Neuronal stem cell (in vitro differentiated cells): Measurements from ENCODE around the gene ANK2.
"Not testable (repeated sequence)": the region's sequence is repeated elsewhere in the genome, so short reads cannot be mapped to it uniquely, and the experiment has no call there.

Experiments used
- DNase-seq: peaks from one replicate; pipeline ENCODE4 v3.0.0-alpha.2; 2013; ENCODE audit warnings: low spot score
- H2AFZ ChIP-seq: one replicate; pipeline ENCODE4 v1.6.1; 2013; ENCODE audit warnings: mild to moderate bottlenecking, low read length, inconsistent platforms
- H2AK5ac ChIP-seq: 2 replicates; pipeline ENCODE4 v1.6.1; 2013; ENCODE audit warnings: low read depth, mild to moderate bottlenecking, inconsistent platforms, low read length, moderate library complexity, mixed read lengths
- H2BK120ac ChIP-seq: 2 replicates; pipeline ENCODE4 v1.6.1; 2013; ENCODE audit warnings: low read depth, mild to moderate bottlenecking, inconsistent platforms, low read length, moderate library complexity, mixed read lengths
- H2BK12ac ChIP-seq: one replicate; pipeline ENCODE4 v1.6.1; 2013; ENCODE audit warnings: low read length, inconsistent platforms
- H2BK15ac ChIP-seq: 2 replicates; pipeline ENCODE4 v1.6.1; 2013; ENCODE audit warnings: mild to moderate bottlenecking, low read length, inconsistent platforms, mixed read lengths
- H2BK5ac ChIP-seq: one replicate; pipeline ENCODE4 v1.6.1; 2013; ENCODE audit warnings: inconsistent platforms, mild to moderate bottlenecking, low read length, moderate library complexity
- H3K14ac ChIP-seq: one replicate; pipeline ENCODE4 v1.6.1; 2013; ENCODE audit warnings: low read length, inconsistent platforms
- H3K18ac ChIP-seq: 2 replicates; pipeline ENCODE4 v1.6.1; 2013; ENCODE audit warnings: low read length, inconsistent platforms
- H3K23ac ChIP-seq: 2 replicates; pipeline ENCODE4 v1.6.1; 2013; ENCODE audit warnings: low read depth, mild to moderate bottlenecking, mixed read lengths, low read length, inconsistent platforms; ENCODE audit not compliant: poor library complexity
- H3K27ac ChIP-seq: replicated peaks from 3 replicates; pipeline ENCODE4 v1.5.1; 2013; ENCODE audit warnings: low read length, inconsistent platforms
- H3K27me3 ChIP-seq, 3 experiments: 2 replicates each; pipeline ENCODE4 v1.6.1; 2013; ENCODE audit warnings: low read length in 3 of 3, mild to moderate bottlenecking in 2 of 3, inconsistent platforms in 1 of 3, low read depth in 1 of 3, mixed read lengths in 1 of 3, moderate library complexity in 1 of 3; ENCODE audit not compliant: control insufficient read depth in 3 of 3, insufficient read depth in 3 of 3
- H3K36me3 ChIP-seq, 2 donors: replicated peaks in 1 of 2; 2 replicates each; pipeline ENCODE4 v1.6.1; 2013; ENCODE audit warnings: low read length in 2 of 2; ENCODE audit not compliant: control insufficient read depth in 2 of 2, insufficient read depth in 2 of 2
- H3K4ac ChIP-seq: 2 replicates; pipeline ENCODE4 v1.6.1; 2013; ENCODE audit warnings: inconsistent platforms, mild to moderate bottlenecking, low read length, moderate library complexity
- H3K4me1 ChIP-seq, 2 donors: 1 replicate in 1 of 2; 2 replicates in 1 of 2; pipeline ENCODE4 v1.6.1; 2013; ENCODE audit warnings: low read length in 2 of 2, low read depth in 1 of 2; ENCODE audit not compliant: control insufficient read depth in 2 of 2, insufficient read depth in 1 of 2
- H3K4me2 ChIP-seq: one replicate; pipeline ENCODE4 v1.6.1; 2013; ENCODE audit warnings: mild to moderate bottlenecking, low read length, inconsistent platforms; ENCODE audit not compliant: insufficient read depth, poor library complexity, severe bottlenecking
- H3K4me3 ChIP-seq, 2 donors: 2 replicates each; pipeline ENCODE4 v1.5.1; 2013; ENCODE audit warnings: low read length in 2 of 2, mild to moderate bottlenecking in 2 of 2, inconsistent platforms in 1 of 2, moderate library complexity in 1 of 2
- H3K79me1 ChIP-seq: one replicate; pipeline ENCODE4 v1.6.1; 2013; ENCODE audit warnings: low read depth, mild to moderate bottlenecking, inconsistent platforms, low read length, moderate library complexity
- H3K9ac ChIP-seq: one replicate; pipeline ENCODE4 v1.6.1; 2013; ENCODE audit warnings: mild to moderate bottlenecking, low read depth, low read length, inconsistent platforms; ENCODE audit not compliant: poor library complexity
- H3K9me3 ChIP-seq, 2 donors: replicated peaks in 1 of 2; 2 replicates each; pipeline versions ENCODE3 to v1.6.1; 2013; ENCODE audit warnings: low read length in 2 of 2, mild to moderate bottlenecking in 2 of 2, inconsistent platforms in 1 of 2, low read depth in 1 of 2, mixed read lengths in 1 of 2, moderate library complexity in 1 of 2; ENCODE audit not compliant: control insufficient read depth in 2 of 2, insufficient read depth in 1 of 2
- H4K8ac ChIP-seq: one replicate; pipeline ENCODE4 v1.6.1; 2013; ENCODE audit warnings: low read depth, mild to moderate bottlenecking, inconsistent platforms, low read length, moderate library complexity
- H4K91ac ChIP-seq: one replicate; pipeline ENCODE4 v1.6.1; 2013; ENCODE audit warnings: low read length, low read depth, mild to moderate bottlenecking, inconsistent platforms; ENCODE audit not compliant: poor library complexity
- WGBS, 2 donors: extraction: QIAGEN DNeasy Blood & Tissue Kit; methylation state at CpG; one replicate each; pipeline ENCODE4 v1.1.7; 2013; ENCODE audit warnings: missing lambda C conversion rate in 2 of 2, mixed read lengths in 1 of 2; ENCODE audit not compliant: insufficient read length in 2 of 2, insufficient replicate concordance in 1 of 2; ENCODE audit errors: extremely low coverage in 2 of 2; 5-methylcytosine and 5-hydroxymethylcytosine counted together

ANK2 gene

DNA sequence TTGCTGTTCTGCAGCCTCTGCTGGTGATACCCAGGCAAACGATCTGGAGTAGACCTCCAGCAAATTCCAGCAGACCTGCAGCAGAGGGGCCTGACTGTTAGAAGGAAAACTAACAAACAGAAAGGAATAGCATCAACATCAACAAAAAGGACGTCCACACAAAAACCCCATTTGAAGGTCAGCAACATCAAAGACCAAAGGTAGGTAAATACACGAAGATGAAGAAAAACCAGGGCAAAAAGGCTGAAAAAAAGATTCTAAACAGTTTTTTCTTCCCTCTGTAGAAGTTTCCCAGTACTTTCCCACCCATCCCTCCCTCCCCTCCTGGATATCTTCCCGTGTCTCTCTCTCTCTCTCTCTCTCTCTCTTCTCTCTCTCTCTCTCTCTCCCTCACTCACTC, 136.8 kb downstream of the ANK2 start:
- H3K4me1 ChIP-seq, H3K23ac ChIP-seq, H4K8ac ChIP-seq, H4K91ac ChIP-seq, H3K4me3 ChIP-seq, H3K4ac ChIP-seq, H2BK12ac ChIP-seq, H2BK15ac ChIP-seq, H3K27ac ChIP-seq, H3K36me3 ChIP-seq, DNase-seq, H2BK5ac ChIP-seq, H3K79me1 ChIP-seq, H3K14ac ChIP-seq, H2AK5ac ChIP-seq, H3K27me3 ChIP-seq, H3K9me3 ChIP-seq, H2AFZ ChIP-seq, H3K18ac ChIP-seq, H2BK120ac ChIP-seq, H3K4me2 ChIP-seq, H3K9ac ChIP-seq: not testable (repeated sequence)
- no CpG with 5 or more reads among the region's 4 CpGs for WGBS, 2 donors

DNA sequence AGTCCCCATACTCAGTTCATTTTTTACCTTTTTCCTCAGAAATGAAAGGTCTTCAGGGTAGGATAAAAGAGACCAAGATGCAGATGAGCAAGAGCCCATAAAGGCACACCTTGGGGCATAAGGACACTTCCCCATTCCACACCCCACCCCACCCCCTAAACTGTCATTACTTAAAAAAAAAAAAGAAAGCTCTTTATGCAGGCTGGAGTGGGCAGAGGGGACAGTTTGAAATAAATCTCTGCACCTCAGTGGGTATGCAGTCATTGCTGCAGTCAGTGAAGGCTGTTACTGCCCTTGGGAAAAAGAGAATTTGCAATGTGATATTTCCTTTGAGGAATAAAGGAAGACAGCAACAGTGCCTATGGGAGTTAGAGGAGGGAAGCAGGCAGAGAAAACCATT, 137.5 kb downstream of the ANK2 start:
- no peak for DNase-seq
- H3K9ac ChIP-seq = no peak overlapping the region
- H3K18ac ChIP-seq = no peak overlapping the region
- no peak overlapping the region for H4K8ac ChIP-seq
- H3K79me1 ChIP-seq = no peaks in the 10 kb centered on the region
- no peak overlapping the region for H2BK12ac ChIP-seq
- no peak overlapping the region for H4K91ac ChIP-seq
- no peaks in the 10 kb centered on the region for H3K9me3 ChIP-seq
- no peak overlapping the region for H3K23ac ChIP-seq
- H3K14ac ChIP-seq = no peak overlapping the region
- no peak overlapping the region for H3K4me2 ChIP-seq
- H2BK120ac ChIP-seq = no peak overlapping the region
- H2BK5ac ChIP-seq = no peak overlapping the region
- H2BK15ac ChIP-seq = no peak overlapping the region
- no peaks in the 10 kb centered on the region for H3K27me3 ChIP-seq
- no peak overlapping the region for H3K4ac ChIP-seq
- H3K4me3 ChIP-seq = no peak overlapping the region
- H3K36me3 ChIP-seq = no peaks in the 10 kb centered on the region
- no peak overlapping the region for H3K27ac ChIP-seq
- no peaks in the 10 kb centered on the region for H3K4me1 ChIP-seq
- no peak overlapping the region for H2AK5ac ChIP-seq
- no peak overlapping the region for H2AFZ ChIP-seq

- Histone ChIP-seq H3K23ac (no peak overlapping the region), H3K18ac (no peak overlapping the region), H3K4me2 (no peak overlapping the region), H3K36me3 (no peaks in the 10 kb centered on the region), H2AK5ac (no peak overlapping the region), H3K79me1 (no peaks in the 10 kb centered on the region), H3K4me1 (no peaks in the 10 kb centered on the region), H3K27me3 (no peaks in the 10 kb centered on the region), H3K14ac (no peak overlapping the region), H2BK120ac (no peak overlapping the region), H3K9ac (no peak overlapping the region), H3K4ac (no peak overlapping the region), H3K9me3 (no peaks in the 10 kb centered on the region), H2BK15ac (no peak overlapping the region), H4K91ac (no peak overlapping the region), H2BK12ac (no peak overlapping the region), H2BK5ac (no peak overlapping the region), H3K27ac (no peak overlapping the region), H3K4me3 (no peak overlapping the region), H4K8ac (no peak overlapping the region), H2AFZ (no peak overlapping the region)
- WGBS, 2 donors = no CpG with 5 or more reads among the region's 3 CpGs
- DNase-seq = no peak
Measured at GRCh38 chr4:113187358-113187757, 137.9 kb downstream of the ANK2 start.

DNA sequence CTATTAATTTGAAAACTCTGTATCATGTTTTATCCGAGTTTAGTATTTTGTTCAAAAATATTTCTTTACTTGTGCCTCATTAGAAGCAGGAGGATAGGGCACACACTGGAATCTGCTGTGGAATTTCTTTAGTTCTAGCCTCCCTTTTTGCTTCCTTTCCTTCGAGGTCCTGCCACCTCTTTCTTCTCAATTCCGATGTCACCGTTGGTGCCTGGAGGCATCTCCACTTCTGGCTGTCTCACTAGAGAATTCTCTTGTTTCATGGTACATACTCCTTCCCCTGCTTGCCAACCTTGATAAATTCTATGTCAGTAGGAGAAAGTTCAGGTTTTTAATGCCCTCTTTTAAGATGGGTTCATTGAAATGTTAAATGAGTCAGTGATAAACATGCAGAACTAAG, 140.1 kb downstream of the ANK2 start:
- H3K14ac ChIP-seq = no peak overlapping the region
- no peak for DNase-seq
- no peak overlapping the region for H3K18ac ChIP-seq
- no peak overlapping the region for H2BK5ac ChIP-seq
- no peak overlapping the region for H3K9ac ChIP-seq
- no peak overlapping the region for H2BK15ac ChIP-seq
- H4K8ac ChIP-seq = no peak overlapping the region
- H3K4me3 ChIP-seq = no peak overlapping the region
- no peak overlapping the region for H2BK12ac ChIP-seq
- no peak overlapping the region for H3K4ac ChIP-seq
- no peak overlapping the region for H2AK5ac ChIP-seq
- no peaks in the 10 kb centered on the region for H3K36me3 ChIP-seq
- no peak overlapping the region for H3K4me2 ChIP-seq
- no peaks in the 10 kb centered on the region for H3K27me3 ChIP-seq
- no CpG with 5 or more reads among the region's 4 CpGs for WGBS, 2 donors
- no peak overlapping the region for H3K27ac ChIP-seq
- no peaks in the 10 kb centered on the region for H3K79me1 ChIP-seq
- no peak overlapping the region for H2AFZ ChIP-seq
- H3K9me3 ChIP-seq = no peaks in the 10 kb centered on the region
- no peak overlapping the region for H3K23ac ChIP-seq
- no peak overlapping the region for H4K91ac ChIP-seq
- no peak overlapping the region for H2BK120ac ChIP-seq
- H3K4me1 ChIP-seq = no peaks in the 10 kb centered on the region
